Measurements from ENCODE around the gene HOXB5.

HOXB5 gene

GRCh38 chr17:48601207-48601538 lies 7.6 kb upstream of the HOXB5 start:
- DNase-seq = no peak

GRCh38 chr17:48600244-48601098 lies 6.9 kb upstream of the HOXB5 start:
- DNase-seq = no peak

- DNase-seq = no peak
Observed at GRCh38 chr17:48599354-48599753, 5.8 kb upstream of the HOXB5 start.

- DNase-seq = no peak
Observed at GRCh38 chr17:48598736-48599135, 5.2 kb upstream of the HOXB5 start.

GRCh38 chr17:48597778-48598631 lies 4.4 kb upstream of the HOXB5 start:
- DNase-seq = peak; percentile 77

- no peak for DNase-seq
Observed at GRCh38 chr17:48597528-48597777, 3.9 kb upstream of the HOXB5 start.

GRCh38 chr17:48596735-48597527 lies 3.4 kb upstream of the HOXB5 start:
- DNase-seq = no peak

GRCh38 chr17:48596000-48596734 lies 2.6 kb upstream of the HOXB5 start:
- peak; percentile 79 for DNase-seq

GRCh38 chr17:48595278-48595999 lies 1.9 kb upstream of the HOXB5 start:
- peak; percentile 54 for DNase-seq

- DNase-seq = peak; percentile 56
Observed at GRCh38 chr17:48594538-48595277, 1.1 kb upstream of the HOXB5 start.

GRCh38 chr17:48593840-48594537 lies 410 bp upstream of the HOXB5 start:
- peak; percentile 93 for DNase-seq

GRCh38 chr17:48592577-48592976 lies 1.0 kb downstream of the HOXB5 start:
- DNase-seq = peak; percentile 69

GRCh38 chr17:48592057-48592514 lies 1.5 kb downstream of the HOXB5 start:
- DNase-seq = no peak

GRCh38 chr17:48591255-48592056 lies 2.1 kb downstream of the HOXB5 start:
- no peak for DNase-seq

GRCh38 chr17:48590607-48591161 lies 2.9 kb downstream of the HOXB5 start:
- no peak for DNase-seq

- DNase-seq = no peak
Observed at GRCh38 chr17:48589831-48590606, 3.6 kb downstream of the HOXB5 start, which contains the start of gene HOXB3. Gene HOXB3 (minus strand): TSS chr17:48590241. CDS start chr17:48552474, 37,767 bp downstream.

- no peak for DNase-seq
Observed at GRCh38 chr17:48589060-48589830, 4.3 kb downstream of the HOXB5 start.

- DNase-seq = no peak
Observed at GRCh38 chr17:48588528-48588927, 5.1 kb downstream of the HOXB5 start.
